PC-9 (cell line): ENCODE results near the gene CAPN13. TPM values are rescaled to one million over a fixed set of nuclear protein-coding genes. Genes with fewer than 3 reads are reported as not detected.

Experiments
- BruUV-seq: library from RNA; stranded (reverse); fragments of 400-500 nt; replicated peaks from 2 replicates; lab custom pipeline; 2021; lab: Mats Ljungman, UMichigan
- CTCF ChIA-PET: fragments of 300-600 bp; sonication (Branson Sonifier 250); formaldehyde crosslinking; loops from one replicate; lab custom pipeline; 2022; ENCODE audit warnings: antibody characterized with exemption; lab: Charles Lee
- POLR2A ChIA-PET: fragments of 300-600 bp; sonication (Branson Sonifier 250); formaldehyde crosslinking; loops from one replicate; lab custom pipeline; 2022; ENCODE audit warnings: antibody characterized with exemption; ENCODE audit not compliant: unreplicated experiment; lab: Charles Lee
- DNase-seq, 2 experiments: peaks; one replicate each; pipeline versions ENCODE4 v3.0.0 to v3.0.0-alpha.2; 2015 to 2022; ENCODE audit warnings: mixed read lengths in 1 of 2
- H2AFZ ChIP-seq: fragments of 200-600 bp; sonication (generic); 2 replicates; pipeline ENCODE4 v1.8.1; 2017; ENCODE audit warnings: antibody characterized with exemption
- H3F3A ChIP-seq: fragments of 200-600 bp; sonication (generic); 2 replicates; pipeline ENCODE4 v1.8.1; 2017; ENCODE audit warnings: antibody characterized with exemption, mild to moderate bottlenecking, low read depth; ENCODE audit not compliant: insufficient read depth
- H3K27ac ChIP-seq: fragments of 200-600 bp; sonication (generic); 2 replicates; pipeline ENCODE4 v1.6.1; 2016; ENCODE audit warnings: mixed run types
- H3K27me3 ChIP-seq: fragments of 200-600 bp; sonication (generic); 2 replicates; pipeline ENCODE4 v1.6.1; 2016; ENCODE audit warnings: low read depth, mixed run types; ENCODE audit not compliant: insufficient read depth
- H3K36me3 ChIP-seq: fragments of 200-600 bp; sonication (generic); 2 replicates; pipeline ENCODE4 v1.6.1; 2016; ENCODE audit warnings: low read depth, mixed run types
- H3K4me1 ChIP-seq: fragments of 200-600 bp; sonication (generic); replicated peaks from 2 replicates; pipeline ENCODE4 v1.6.1; 2016; ENCODE audit warnings: mixed run types; ENCODE audit not compliant: insufficient read depth
- H3K4me2 ChIP-seq: fragments of 200-600 bp; sonication (generic); 2 replicates; pipeline ENCODE4 v1.6.1; 2017; ENCODE audit warnings: mixed run types
- H3K4me3 ChIP-seq: fragments of 200-600 bp; sonication (generic); 2 replicates; pipeline ENCODE4 v1.6.1; 2016; ENCODE audit warnings: mixed run types
- H3K79me2 ChIP-seq: fragments of 200-600 bp; sonication (generic); 2 replicates; pipeline ENCODE4 v1.6.1; 2017; ENCODE audit warnings: low read depth, mixed run types
- H3K9me2 ChIP-seq: fragments of 200-600 bp; sonication (generic); 2 replicates; pipeline ENCODE4 v1.8.1; 2017; ENCODE audit warnings: mild to moderate bottlenecking; ENCODE audit not compliant: insufficient read depth
- H3K9me3 ChIP-seq: fragments of 200-600 bp; sonication (generic); 2 replicates; pipeline ENCODE4 v1.8.1; 2016; ENCODE audit warnings: low read depth; ENCODE audit not compliant: insufficient read depth
- H4K20me1 ChIP-seq: fragments of 200-600 bp; sonication (generic); 2 replicates; pipeline ENCODE4 v1.8.1; 2017; ENCODE audit not compliant: insufficient read depth
- EZH2 ChIP-seq: fragments of 200-600 bp; sonication (generic); IDR thresholded peaks from 2 replicates; pipeline ENCODE4 v1.8.0; 2017; ENCODE audit warnings: antibody characterized with exemption, low read depth
- intact Hi-C: fragments of 100-400 bp; cut with micrococcal nuclease; formaldehyde crosslinking; loops from one replicate; pipeline ENCODE4 v1.10.0; 2022; ENCODE audit not compliant: unreplicated experiment
- total RNA-seq: library from RNA; stranded (reverse); gene quantifications from 2 replicates; pipeline ENCODE4 v1.2.3, GENCODE V29; 2021
- TF ChIP-seq, protein P1 (sequence below): fragments of 200-600 bp; sonication (generic); conservative IDR thresholded peaks from 2 replicates; pipeline ENCODE4 v1.6.1; 2017; ENCODE audit warnings: mixed run types, antibody characterized with exemption, mild to moderate bottlenecking, moderate library complexity

Gene CAPN13
- total RNA-seq, 1 experiment from 2014 or later = 1.5 TPM

DNA sequence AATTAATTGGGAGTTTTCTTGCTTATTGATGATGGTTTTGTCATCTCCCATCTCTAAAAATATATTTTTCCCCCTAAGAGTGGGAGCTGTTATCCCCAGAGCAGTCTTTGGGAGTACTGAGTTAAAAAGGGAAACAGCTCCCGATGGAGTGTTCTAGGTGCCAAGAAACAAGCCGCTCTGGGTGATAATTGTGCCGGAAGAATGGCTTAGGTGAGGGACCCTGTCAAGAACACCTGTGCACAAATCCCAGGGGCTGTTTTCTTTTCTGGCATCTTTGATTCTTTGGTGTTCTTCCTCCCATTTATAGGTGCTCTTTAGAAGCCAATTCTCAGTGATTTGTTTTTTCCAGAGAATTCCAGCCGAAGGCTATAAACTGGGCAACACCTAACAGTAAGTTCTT lies 1.4 kb upstream of the CAPN13 start:
- H4K20me1 ChIP-seq = no peaks in the 10 kb centered on the region
- H3K27ac ChIP-seq = no peak overlapping the region
- intact Hi-C loops = no loop called here
- POLR2A ChIA-PET = no interaction called here
- peaks cover 29% of the 10 kb centered on the region for H3K4me1 ChIP-seq
- H3K9me2 ChIP-seq = no peaks in the 10 kb centered on the region; the same call in 1 of the 2 replicates
- no peaks in the 10 kb centered on the region for H3K27me3 ChIP-seq
- H2AFZ ChIP-seq = no peak overlapping the region
- H3K9me3 ChIP-seq = no peaks in the 10 kb centered on the region
- TF ChIP-seq, protein P1, sequence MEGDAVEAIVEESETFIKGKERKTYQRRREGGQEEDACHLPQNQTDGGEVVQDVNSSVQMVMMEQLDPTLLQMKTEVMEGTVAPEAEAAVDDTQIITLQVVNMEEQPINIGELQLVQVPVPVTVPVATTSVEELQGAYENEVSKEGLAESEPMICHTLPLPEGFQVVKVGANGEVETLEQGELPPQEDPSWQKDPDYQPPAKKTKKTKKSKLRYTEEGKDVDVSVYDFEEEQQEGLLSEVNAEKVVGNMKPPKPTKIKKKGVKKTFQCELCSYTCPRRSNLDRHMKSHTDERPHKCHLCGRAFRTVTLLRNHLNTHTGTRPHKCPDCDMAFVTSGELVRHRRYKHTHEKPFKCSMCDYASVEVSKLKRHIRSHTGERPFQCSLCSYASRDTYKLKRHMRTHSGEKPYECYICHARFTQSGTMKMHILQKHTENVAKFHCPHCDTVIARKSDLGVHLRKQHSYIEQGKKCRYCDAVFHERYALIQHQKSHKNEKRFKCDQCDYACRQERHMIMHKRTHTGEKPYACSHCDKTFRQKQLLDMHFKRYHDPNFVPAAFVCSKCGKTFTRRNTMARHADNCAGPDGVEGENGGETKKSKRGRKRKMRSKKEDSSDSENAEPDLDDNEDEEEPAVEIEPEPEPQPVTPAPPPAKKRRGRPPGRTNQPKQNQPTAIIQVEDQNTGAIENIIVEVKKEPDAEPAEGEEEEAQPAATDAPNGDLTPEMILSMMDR = no peak
- TF ChIP-seq EZH2 = no peak
- DNase-seq = no peak
- BruUV-seq = no TSS peak
- no peak overlapping the region for H3K4me3 ChIP-seq
- no peak overlapping the region for H3K4me2 ChIP-seq
- H3F3A ChIP-seq = peaks cover 5% of the 10 kb centered on the region; the same call in 1 of the 2 replicates
- CTCF ChIA-PET = no interaction called here
- H3K36me3 ChIP-seq = no peaks in the 10 kb centered on the region
- H3K79me2 ChIP-seq = no peaks in the 10 kb centered on the region

DNA sequence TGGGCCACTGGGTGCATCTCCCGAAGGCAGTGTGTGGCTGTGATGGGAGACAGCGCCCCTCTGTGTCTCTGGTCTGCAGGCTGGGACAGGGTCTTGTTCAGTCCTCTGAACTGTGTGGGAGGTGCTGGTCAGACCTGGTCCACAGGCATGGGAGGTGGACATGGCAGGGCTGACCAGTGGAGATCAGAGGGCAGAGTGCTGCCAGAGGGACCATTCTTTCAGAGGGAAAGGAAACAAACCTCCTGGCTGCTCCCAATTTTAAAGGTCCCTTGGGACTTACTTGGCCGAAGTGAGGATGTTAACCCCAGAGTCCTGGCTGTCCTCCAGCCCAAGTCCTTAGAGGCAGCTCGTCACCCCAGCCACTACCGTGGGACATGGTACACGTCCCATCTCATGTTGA lies 4.0 kb downstream of the CAPN13 start:
- POLR2A ChIA-PET = no interaction called here

DNA sequence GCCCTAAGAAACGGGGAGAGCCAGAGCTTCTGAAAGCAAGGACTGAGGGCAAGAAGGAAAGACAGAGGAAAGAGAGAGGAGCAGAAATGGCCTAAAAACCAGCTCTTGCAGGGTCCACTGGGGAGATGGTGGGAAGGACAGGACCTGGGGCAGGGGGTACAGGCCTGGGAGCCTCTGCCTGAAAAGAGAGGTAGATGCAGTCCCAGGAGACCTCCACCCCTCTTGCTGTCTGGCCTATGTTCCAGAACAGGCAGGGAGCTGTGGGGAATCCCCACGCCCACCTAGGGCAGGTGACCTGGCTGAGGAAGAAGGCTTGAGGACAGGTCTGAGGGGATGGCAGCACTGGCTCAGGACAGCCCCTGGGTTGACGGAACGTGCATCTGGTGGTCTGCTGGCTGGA lies 4.6 kb downstream of the CAPN13 start:
- BruUV-seq = no TSS peak
- no peak overlapping the region for H3K27ac ChIP-seq
- H3K9me2 ChIP-seq = no peaks in the 10 kb centered on the region; the same call in 1 of the 2 replicates
- H3K79me2 ChIP-seq = no peaks in the 10 kb centered on the region
- ChIA-PET CTCF (no interaction called here), POLR2A (interaction anchor here (0.6 kb wide), 1 partner anchor 15 kb away, joined by 9 read pairs; no protein-coding TSS in a partner anchor)
- no peak overlapping the region for H3K4me3 ChIP-seq
- no peaks in the 10 kb centered on the region for H3K9me3 ChIP-seq
- H3K4me1 ChIP-seq = peaks cover 22% of the 10 kb centered on the region
- intact Hi-C loops = no loop called here
- H3K27me3 ChIP-seq = no peaks in the 10 kb centered on the region
- H2AFZ ChIP-seq = no peak overlapping the region
- no peak for DNase-seq
- peaks cover 1% of the 10 kb centered on the region; the same call in 1 of the 2 replicates for H3F3A ChIP-seq
- no peaks in the 10 kb centered on the region for H4K20me1 ChIP-seq
- TF ChIP-seq EZH2 = no peak
- TF ChIP-seq, protein P1 = no peak
- no peaks in the 10 kb centered on the region for H3K36me3 ChIP-seq
- no peak overlapping the region for H3K4me2 ChIP-seq

More for the DNA sequence above, 4.0 kb downstream of the CAPN13 start:
- BruUV-seq = no TSS peak
- Histone ChIP-seq H3K27me3 (no peaks in the 10 kb centered on the region), H3K4me2 (no peak overlapping the region), H4K20me1 (no peaks in the 10 kb centered on the region), H3F3A (peaks cover 5% of the 10 kb centered on the region; the same call in 1 of the 2 replicates), H3K4me3 (no peak overlapping the region), H3K79me2 (no peaks in the 10 kb centered on the region), H2AFZ (no peak overlapping the region), H3K36me3 (no peaks in the 10 kb centered on the region), H3K27ac (no peak overlapping the region), H3K4me1 (peaks cover 27% of the 10 kb centered on the region), H3K9me3 (no peaks in the 10 kb centered on the region), H3K9me2 (no peaks in the 10 kb centered on the region; the same call in 1 of the 2 replicates)
- CTCF ChIA-PET = no interaction called here
- intact Hi-C loops = no loop called here
- DNase-seq = no peak
- TF ChIP-seq, protein P1 = no peak
- no peak for TF ChIP-seq EZH2
